GM10847 (cell line): Measurements from ENCODE around the gene BICC1.

Experiments
- POLR2A ChIP-seq: IDR thresholded peaks from 2 replicates; pipeline ENCODE4 v1.6.1; 2011; ENCODE audit not compliant: insufficient read length; ENCODE audit errors: extremely low read depth

Gene BICC1

GRCh38 chr10:58851606-58852005 lies 338.9 kb downstream of the BICC1 start:
- no peak for TF ChIP-seq POLR2A

GRCh38 chr10:58853668-58854067 lies 341.0 kb downstream of the BICC1 start:
- no peak for TF ChIP-seq POLR2A

GRCh38 chr10:58854811-58855210 lies 342.1 kb downstream of the BICC1 start:
- TF ChIP-seq POLR2A: no peak

- no peak for TF ChIP-seq POLR2A
Measured at GRCh38 chr10:58856508-58857240, 344.0 kb downstream of the BICC1 start.

- no peak for TF ChIP-seq POLR2A
Measured at GRCh38 chr10:58857251-58857805, 344.7 kb downstream of the BICC1 start.

GRCh38 chr10:58859526-58859925 lies 346.9 kb downstream of the BICC1 start:
- TF ChIP-seq POLR2A: no peak

GRCh38 chr10:58867683-58868082 lies 355.0 kb downstream of the BICC1 start:
- no peak for TF ChIP-seq POLR2A

GRCh38 chr10:58868736-58869435 lies 356.2 kb downstream of the BICC1 start:
- TF ChIP-seq POLR2A: no peak

GRCh38 chr10:58870070-58870469 lies 357.4 kb downstream of the BICC1 start:
- TF ChIP-seq POLR2A: no peak

GRCh38 chr10:58873161-58873560 lies 360.5 kb downstream of the BICC1 start:
- TF ChIP-seq POLR2A: no peak
